Large intestine (tissue), 3 donors: ENCODE data around the gene ALX4. TPM values are rescaled to one million over a fixed set of nuclear protein-coding genes. Genes with fewer than 3 reads are reported as not detected.

Source experiments
- DNase-seq, 2 donors: peaks; one replicate each; pipeline versions ENCODE4 v3.0.0 to v3.0.0-alpha.2; 2013
- H3K27ac ChIP-seq: one replicate; pipeline ENCODE4 v1.5.1; 2013; ENCODE audit warnings: low read length
- H3K27me3 ChIP-seq: 2 replicates; pipeline ENCODE4 v1.6.1; 2013; ENCODE audit warnings: low read length; ENCODE audit not compliant: control insufficient read depth, insufficient read depth
- H3K36me3 ChIP-seq: 2 replicates; pipeline ENCODE4 v1.6.1; 2013; ENCODE audit warnings: low read length; ENCODE audit not compliant: control insufficient read depth, insufficient read depth
- H3K4me1 ChIP-seq: one replicate; pipeline ENCODE4 v1.6.1; 2013; ENCODE audit warnings: low read length; ENCODE audit not compliant: control insufficient read depth, insufficient read depth
- H3K4me3 ChIP-seq: one replicate; pipeline ENCODE4 v1.5.1; 2013; ENCODE audit warnings: low read length
- H3K9me3 ChIP-seq: one replicate; pipeline ENCODE4 v1.6.1; 2013; ENCODE audit warnings: mild to moderate bottlenecking, low read depth, low read length, moderate library complexity; ENCODE audit not compliant: control insufficient read depth
- WGBS: methylation state at CpG from one replicate; pipeline ENCODE4 v1.1.5; 2013; ENCODE audit warnings: low lambda C conversion rate; ENCODE audit not compliant: insufficient coverage; 5-methylcytosine and 5-hydroxymethylcytosine counted together
- polyA plus RNA-seq: library from polyadenylated mRNA; unstranded; fragments of 120-200 nt; gene quantifications from one replicate; pipeline ENCODE4 v1.2.1, GENCODE V29; 2013

ALX4 gene
- polyA plus RNA-seq, 1 donor, result 0.13 TPM

DNA sequence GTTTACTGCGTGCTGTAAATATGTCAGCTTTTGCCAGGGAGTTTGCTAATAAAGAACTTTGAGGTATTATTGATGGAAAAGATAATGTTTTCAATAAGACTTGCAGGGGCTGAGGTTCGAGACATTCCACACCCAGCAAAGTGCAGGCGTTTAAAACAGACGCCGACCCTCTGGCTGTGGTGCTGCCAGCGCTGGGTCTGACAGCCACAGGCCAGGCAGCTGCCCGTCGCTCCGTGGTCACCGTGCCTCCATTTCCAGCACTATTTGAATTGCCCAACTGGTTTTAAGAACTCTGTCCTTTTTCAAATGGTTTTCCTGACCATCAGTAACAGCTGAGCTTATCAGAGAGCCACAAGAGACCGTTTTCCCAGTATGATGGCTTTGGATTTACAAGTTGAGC lies 28.1 kb upstream of the ALX4 start:
- no peak for DNase-seq
- Histone ChIP-seq H3K36me3 (no peaks in the 10 kb centered on the region), H3K4me3 (no peak overlapping the region), H3K27ac (no peak overlapping the region), H3K4me1 (peaks cover 6% of the 10 kb centered on the region), H3K9me3 (peaks cover 3% of the 10 kb centered on the region), H3K27me3 (peaks cover 78% of the 10 kb centered on the region)
- WGBS, result 0% methylated on average over 1 of the region's 11 CpGs

DNA sequence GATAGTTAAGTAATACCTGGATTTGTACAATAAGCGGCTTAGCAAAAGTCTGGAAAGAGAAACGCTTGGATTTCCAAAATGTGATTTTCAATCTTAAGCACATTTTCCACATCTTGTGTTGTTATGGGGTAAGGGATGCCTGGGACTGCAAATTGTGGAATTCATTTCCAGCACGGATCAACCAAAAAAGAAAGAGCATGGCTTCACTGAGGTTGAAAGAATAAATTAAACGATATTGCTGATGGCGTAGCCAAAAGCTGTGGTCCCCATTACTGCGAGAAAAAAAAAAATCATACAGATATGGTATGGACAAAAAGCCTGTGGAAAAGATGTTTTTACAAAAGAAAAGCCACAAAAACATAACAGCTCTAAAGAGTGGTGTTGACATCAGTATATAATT lies 26.0 kb upstream of the ALX4 start:
- peaks cover 90% of the 10 kb centered on the region for H3K27me3 ChIP-seq
- H3K27ac ChIP-seq, result no peak overlapping the region
- WGBS, result 40% methylated on average over 3 of the region's 6 CpGs
- H3K9me3 ChIP-seq, result peaks cover 3% of the 10 kb centered on the region
- H3K4me1 ChIP-seq, result peaks cover 6% of the 10 kb centered on the region
- DNase-seq, result no peak
- H3K4me3 ChIP-seq, result no peak overlapping the region
- H3K36me3 ChIP-seq, result no peaks in the 10 kb centered on the region

DNA sequence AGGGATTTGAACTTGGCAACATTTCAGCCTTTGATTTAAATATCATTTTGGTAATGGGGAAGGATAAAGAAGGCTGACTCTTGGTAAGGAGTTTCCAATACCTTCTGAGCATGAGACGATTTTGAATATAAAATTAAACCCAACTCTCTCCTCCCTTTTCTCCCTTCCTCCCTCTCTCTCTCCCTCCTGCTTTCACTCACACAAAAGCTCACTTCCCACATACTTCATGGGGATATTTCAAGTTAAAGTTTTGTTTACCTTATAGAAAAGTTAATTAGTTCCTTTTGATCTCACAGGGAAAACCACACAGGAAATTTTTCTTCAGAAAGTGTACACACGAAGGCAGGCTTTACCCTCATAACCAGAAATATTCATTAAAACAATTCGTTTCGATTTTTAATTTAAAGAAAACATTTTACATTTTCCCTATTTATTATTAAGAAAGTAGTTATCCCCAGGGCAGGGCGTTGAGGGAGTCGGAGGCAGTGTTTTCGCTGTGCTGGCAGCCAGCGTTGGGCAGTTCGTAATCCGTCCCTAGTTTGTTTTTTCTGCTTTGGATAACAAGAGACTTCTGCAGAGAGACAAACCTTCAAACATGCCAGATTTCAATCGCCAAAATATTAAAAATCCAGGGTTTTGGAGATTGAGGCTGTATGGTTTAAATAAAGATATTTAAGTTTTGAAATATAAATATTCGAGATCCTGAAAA lies 25.3 kb upstream of the ALX4 start:
- peaks cover 6% of the 10 kb centered on the region for H3K4me1 ChIP-seq
- H3K27me3 ChIP-seq, result peaks cover 88% of the 10 kb centered on the region
- no peaks in the 10 kb centered on the region for H3K36me3 ChIP-seq
- no peak overlapping the region for H3K4me3 ChIP-seq
- DNase-seq, result no peak
- no peak overlapping the region for H3K27ac ChIP-seq
- 15% methylated on average over 4 of the region's 12 CpGs for WGBS
- H3K9me3 ChIP-seq, result peaks cover 3% of the 10 kb centered on the region

DNA sequence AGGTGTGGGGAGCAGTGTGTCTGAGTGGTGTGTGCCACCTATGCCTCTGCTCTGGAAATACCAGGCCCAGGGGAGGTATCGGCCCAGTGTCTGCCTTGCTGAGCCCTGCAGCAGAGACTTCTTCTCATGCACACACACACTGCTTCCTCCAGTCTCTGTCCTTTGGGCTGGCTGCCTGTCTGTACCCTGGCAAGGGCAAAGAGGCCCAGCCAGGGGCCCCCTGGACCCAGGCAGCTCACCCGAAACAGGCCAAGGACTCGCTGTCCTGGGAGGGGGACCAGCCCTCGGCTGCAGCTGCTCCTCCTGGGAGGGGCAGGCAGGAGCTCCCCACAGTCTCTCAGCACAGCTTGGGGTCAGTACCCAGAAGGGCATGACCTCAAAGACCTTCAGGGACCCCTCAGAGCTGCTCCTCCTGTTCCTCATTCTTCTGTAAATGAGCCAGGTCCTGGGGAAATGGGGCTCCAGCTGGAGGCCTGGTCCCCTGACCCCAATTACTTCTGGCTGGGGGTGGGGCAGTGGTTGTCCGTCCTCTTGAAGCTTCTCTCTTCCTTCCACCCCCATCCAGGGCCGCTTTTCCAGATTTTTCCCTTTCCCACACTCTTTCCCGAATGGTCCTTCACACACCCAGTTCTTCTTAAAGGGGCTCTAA lies 24.5 kb upstream of the ALX4 start:
- Histone ChIP-seq H3K4me3 (no peak overlapping the region), H3K36me3 (no peaks in the 10 kb centered on the region), H3K4me1 (peaks cover 6% of the 10 kb centered on the region), H3K27ac (no peak overlapping the region), H3K9me3 (peaks cover 3% of the 10 kb centered on the region), H3K27me3 (peaks cover 89% of the 10 kb centered on the region)
- DNase-seq, result no peak
- WGBS, result 33% methylated on average over 1 of the region's 7 CpGs

DNA sequence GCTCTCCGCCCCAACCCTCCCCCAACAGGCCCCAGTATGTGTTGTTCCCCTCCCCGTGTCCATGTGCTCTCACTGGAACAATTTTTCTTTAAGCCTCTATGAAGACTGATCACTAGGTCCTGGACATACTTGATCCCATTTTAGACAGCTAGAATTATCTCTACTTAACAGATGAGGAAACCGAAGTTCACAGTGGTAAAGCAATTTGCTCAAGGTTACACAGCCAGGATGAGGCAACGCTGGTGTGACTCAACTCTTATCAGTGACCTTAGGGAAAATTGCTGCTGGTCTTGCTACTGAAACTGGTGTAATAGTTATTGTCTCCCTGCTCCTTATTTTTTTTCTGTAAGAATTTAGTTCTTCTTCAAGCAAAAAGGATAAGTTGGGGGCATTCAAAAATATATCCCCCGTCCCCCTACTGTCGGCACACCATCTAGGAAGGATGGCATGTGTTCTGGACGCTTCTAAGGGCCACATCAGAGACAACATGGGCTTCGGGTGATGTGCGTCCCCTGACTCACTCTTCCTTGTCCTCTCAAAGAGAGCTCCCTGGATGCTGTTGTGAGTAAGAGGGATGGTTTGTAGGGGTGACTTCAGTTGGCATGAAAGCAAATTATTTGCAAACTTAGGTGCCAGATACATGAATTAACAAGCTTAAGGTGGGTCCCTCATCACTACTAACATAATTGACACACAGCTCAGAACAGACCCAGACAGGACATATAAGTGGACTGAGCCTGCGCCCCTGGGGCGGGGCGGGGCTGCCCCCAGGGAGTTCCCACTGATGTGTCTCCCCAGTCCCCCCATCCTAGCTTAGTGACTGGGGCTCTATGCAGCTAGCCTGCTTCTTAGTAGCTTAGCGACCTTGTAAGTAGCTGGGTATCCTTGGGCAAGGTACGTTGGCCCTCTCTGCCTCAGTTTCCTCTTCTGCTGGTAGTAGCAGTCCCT lies 23.6 kb upstream of the ALX4 start:
- WGBS, result no CpG with 5 or more reads among the region's 14 CpGs
- no peak overlapping the region for H3K4me3 ChIP-seq
- H3K27ac ChIP-seq, result no peak overlapping the region
- H3K27me3 ChIP-seq, result peaks cover 88% of the 10 kb centered on the region
- peaks cover 6% of the 10 kb centered on the region for H3K4me1 ChIP-seq
- no peaks in the 10 kb centered on the region for H3K36me3 ChIP-seq
- DNase-seq, result peak in 1 of 2 donors; percentile 65
- peaks cover 3% of the 10 kb centered on the region for H3K9me3 ChIP-seq

DNA sequence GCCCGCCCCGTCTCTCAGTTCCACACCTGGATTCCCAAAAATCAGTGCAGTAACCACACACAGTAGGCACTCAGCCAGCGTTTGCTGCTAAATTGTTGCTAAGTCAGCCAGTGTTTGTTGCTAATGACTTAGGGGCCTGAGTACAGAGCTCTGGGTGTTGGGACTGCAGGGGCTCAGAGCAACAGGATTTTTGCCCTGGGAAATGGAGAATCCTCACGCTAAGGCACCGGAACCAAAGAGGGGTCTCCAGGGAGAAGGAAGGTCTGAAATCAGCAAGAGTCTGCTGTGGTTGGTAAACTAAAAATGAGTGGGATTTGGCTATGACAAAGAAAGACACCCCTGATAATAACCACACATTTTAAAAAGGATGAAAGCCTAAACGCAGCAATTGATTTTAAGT lies 22.7 kb upstream of the ALX4 start:
- H3K4me3 ChIP-seq, result no peak overlapping the region
- 73% methylated on average over 2 of the region's 6 CpGs for WGBS
- no peak overlapping the region for H3K27ac ChIP-seq
- DNase-seq, result no peak
- H3K4me1 ChIP-seq, result peaks cover 6% of the 10 kb centered on the region
- H3K36me3 ChIP-seq, result no peaks in the 10 kb centered on the region
- peaks cover 3% of the 10 kb centered on the region for H3K9me3 ChIP-seq
- H3K27me3 ChIP-seq, result peaks cover 89% of the 10 kb centered on the region

DNA sequence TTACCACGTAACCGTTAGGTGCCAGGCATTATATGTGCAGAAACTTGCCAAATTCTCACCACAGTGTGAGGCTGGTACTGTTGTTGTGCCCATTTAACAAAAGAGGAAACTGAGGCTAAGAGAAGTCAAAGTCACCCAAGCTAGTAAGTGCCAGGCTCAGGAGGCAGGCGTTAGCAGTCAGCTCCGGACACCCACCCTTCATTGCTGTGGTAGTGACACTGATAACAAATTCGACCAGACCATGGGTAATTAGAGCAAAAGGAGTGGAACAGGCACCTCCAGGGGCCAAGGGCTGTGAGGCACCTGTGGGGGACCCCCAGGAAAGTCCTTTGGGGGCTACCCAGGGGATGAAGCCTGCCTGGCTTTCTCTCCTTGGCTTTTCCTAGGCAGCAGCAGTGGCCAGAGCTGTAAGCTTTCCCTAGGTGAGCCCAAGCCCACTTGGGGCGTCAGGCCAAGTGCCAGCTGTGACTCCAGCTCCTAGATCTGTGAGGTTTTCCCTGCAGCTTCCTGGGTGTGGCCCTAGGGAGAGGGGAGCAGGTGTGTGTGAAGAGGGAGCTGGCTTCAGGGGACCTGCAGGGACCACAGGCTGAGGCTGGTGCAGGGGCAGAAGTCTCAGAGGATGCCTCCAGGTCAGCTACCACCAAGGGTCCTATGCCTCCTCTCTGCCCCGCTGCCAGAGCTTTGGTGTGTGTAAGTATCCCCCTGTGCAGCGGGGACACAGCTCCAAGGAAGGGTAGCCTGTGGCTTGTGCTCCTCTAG lies 19.7 kb upstream of the ALX4 start:
- H3K4me3 ChIP-seq, result no peak overlapping the region
- DNase-seq, result no peak
- H3K4me1 ChIP-seq, result peaks cover 6% of the 10 kb centered on the region
- H3K36me3 ChIP-seq, result no peaks in the 10 kb centered on the region
- H3K27me3 ChIP-seq, result peaks cover 89% of the 10 kb centered on the region
- WGBS, result no CpG with 5 or more reads among the region's 8 CpGs
- peaks cover 3% of the 10 kb centered on the region for H3K9me3 ChIP-seq
- H3K27ac ChIP-seq, result no peak overlapping the region

DNA sequence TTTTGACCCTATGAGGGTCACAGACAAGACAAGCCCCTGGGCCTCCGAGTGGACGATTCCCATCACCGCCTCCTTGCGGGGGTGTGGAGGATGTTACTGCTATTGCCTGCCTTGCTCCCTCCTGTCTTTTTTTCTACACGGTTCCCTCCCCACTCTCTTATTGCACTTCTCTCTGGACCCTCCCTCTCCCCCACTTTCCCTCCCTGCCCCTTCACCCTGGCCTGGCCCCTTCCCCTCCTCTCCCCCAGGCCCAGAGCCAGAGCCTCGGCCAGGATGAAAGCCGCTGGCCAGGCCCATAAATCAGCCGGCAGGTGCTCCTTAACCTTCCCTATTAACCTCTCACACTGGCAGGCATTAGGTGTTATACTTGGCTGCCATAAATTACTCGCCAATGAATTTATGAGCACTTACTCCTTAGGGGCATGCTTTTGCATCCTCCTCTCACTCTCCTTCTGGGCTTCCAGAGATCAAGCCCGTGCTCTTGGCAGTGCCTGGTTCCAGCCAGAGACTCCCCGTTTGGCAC lies 18.3 kb upstream of the ALX4 start:
- DNase-seq, result no peak
- no peaks in the 10 kb centered on the region for H3K36me3 ChIP-seq
- no peak overlapping the region for H3K4me3 ChIP-seq
- no peaks in the 10 kb centered on the region for H3K9me3 ChIP-seq
- peaks cover 89% of the 10 kb centered on the region for H3K27me3 ChIP-seq
- WGBS, result 0% methylated on average over 1 of the region's 11 CpGs
- H3K27ac ChIP-seq, result no peak overlapping the region
- no peaks in the 10 kb centered on the region for H3K4me1 ChIP-seq

DNA sequence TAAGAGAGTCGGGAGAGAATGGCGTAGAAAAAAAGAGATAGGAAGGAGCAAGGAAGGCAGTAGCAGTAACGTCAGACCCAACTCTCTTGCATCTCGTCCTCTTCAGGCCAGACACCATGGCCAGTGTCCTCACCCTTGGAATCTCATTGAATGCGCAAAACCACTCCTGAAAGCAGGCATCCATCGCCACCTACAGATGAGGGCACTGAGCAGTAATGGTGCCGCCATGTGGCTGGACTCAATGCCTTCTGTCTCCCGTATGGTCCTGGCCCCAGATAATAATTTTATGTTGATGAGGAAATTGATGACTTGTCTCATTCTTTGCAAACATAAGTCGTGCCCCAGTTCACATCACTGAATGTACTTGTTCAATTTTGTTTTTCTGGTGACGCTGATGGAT lies 17.8 kb upstream of the ALX4 start:
- no peak overlapping the region for H3K27ac ChIP-seq
- 95% methylated on average over 3 of the region's 10 CpGs for WGBS
- H3K27me3 ChIP-seq, result peaks cover 93% of the 10 kb centered on the region
- H3K4me1 ChIP-seq, result no peaks in the 10 kb centered on the region
- no peaks in the 10 kb centered on the region for H3K36me3 ChIP-seq
- no peak for DNase-seq
- H3K9me3 ChIP-seq, result no peaks in the 10 kb centered on the region
- no peak overlapping the region for H3K4me3 ChIP-seq
